RPMI8226 (cell line): ENCODE results near the gene FAM135A.

ENCODE experiments used
- DNase-seq: peaks from one replicate; pipeline ENCODE4 v3.0.0-alpha.2; 2015

The FAM135A gene

DNA sequence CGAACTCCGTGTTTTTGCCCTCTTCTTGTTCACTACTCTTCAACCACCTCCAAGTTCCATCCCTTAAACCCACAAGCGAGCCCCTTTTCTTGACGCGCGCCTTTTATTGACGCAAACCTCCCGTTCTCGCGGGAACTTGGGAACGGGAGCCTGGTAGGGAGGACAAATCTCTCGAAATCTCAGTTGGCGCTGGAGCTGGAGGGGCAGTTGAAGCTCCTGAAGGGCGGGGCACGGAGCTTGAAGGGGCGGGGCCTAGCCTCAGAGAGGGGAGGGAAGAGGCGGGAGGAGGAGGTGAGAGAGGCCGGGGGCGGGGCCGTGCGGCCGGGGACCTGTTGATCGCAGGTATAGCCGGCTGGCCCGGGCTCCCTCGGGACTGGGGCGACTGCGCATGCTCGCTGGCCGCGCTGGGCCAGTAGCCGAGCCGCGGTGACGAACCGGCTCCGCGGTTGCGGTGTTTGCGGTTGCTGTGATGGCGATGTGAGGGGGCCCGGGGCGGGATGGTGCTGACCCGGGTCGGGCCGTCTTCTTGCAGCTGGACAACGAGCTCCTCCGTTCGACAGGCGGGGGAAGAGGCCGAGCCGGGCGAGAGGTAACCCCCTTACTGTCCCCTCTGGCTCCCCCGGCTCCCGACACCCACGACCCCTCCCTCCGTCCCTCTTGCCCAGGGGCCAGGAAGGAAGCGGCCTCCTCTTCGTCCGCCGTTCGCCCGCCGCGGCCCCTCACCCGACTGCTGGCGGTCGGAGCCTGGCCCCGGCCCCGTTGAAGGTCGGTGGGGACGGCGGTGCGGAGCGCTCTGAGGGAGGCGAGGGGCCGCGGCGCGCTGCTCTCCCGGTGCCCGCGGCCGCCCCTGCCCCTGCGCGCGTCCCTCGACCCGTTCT lies at the start of gene FAM135A:
FAM135A (plus strand) TSS at position 395 of the 878 bp plus-strand sequence. CDS start 14,835 bp downstream, outside the sequence.
- DNase-seq: peak; percentile 100

DNA sequence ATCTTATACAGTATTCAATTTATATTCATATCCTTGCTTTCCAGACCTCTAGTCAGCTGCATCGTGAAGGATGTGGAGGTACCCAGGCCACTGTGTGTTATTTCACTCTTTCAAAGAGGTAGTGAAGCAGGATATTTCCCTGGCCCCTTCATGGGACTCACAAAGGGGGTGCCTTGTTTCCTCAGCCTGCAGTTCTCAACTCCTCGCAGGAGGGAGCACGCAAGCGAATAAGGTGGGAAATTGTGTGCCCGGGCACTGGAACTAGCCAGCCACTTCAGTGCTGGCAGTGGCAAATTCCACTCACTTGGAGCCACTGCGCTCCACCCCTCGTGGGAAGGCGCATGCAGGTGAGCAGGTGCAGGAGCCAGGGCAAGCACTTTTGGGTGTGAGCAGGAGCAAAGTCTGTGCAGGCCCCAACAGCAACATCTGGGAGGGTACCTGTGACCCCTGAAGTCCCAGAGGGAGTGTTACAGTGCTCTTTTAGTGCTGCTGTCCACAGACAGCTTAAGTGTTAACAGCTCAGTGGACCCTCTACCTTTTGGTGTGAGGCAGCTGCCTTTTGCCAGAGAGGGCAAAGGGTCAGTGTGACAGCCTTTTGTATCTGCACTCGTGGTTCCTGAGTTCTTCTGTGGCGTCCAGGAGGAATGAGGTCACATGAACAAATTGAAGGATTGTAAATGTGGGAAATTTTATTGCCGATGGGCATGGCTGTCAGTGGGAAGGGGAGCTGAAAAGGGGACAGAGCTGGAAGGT lies 49.4 kb upstream of the FAM135A start:
- DNase-seq: no peak

DNA sequence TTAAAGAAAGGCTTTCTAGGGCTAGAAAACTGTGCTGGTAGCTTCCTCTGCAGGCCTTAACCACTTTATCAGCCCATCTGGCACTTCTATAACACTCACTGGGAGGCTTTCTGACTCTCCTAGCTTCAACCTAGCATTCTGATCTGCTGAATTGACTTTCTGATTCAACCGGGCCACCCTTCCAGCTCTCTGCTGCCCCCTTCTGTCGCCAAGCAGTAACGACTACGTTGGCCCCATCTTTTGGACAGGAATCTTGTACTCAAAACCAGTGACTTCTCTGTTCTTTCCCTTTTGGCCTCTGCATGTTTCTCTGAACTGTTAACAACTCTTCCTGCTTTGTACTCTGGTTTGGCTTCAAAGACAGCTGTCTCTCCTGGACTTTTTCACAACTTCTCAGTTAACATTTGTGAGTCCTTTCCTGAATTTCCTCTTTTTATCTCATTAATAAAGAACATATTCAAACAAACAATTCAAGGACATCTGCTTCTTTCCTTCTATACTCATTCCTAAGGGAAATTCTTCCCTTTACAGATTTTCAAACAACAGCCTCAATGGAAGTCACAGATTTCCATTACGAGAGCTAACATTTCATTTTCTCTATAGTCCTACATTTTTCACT lies 43.9 kb upstream of the FAM135A start:
- peak; percentile 84 for DNase-seq

DNA sequence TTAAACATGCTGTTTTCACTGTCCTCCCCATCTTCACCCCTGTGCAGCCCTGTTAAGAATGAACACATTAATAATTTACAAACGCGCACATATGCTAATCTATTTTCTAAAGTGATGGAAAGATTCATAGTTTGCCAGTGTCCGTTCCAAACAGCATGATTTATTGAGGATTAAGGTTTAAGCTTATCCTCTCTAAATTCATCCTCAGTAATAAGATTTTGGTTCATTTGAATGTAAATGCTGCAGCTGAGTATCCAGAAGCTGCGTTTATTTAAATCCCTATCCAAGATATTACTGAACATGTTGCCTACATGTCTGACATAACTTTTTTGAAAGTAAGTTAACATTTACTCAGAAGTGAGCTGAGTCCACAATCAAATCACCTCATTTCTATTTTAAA lies 42.8 kb upstream of the FAM135A start:
- no peak for DNase-seq

DNA sequence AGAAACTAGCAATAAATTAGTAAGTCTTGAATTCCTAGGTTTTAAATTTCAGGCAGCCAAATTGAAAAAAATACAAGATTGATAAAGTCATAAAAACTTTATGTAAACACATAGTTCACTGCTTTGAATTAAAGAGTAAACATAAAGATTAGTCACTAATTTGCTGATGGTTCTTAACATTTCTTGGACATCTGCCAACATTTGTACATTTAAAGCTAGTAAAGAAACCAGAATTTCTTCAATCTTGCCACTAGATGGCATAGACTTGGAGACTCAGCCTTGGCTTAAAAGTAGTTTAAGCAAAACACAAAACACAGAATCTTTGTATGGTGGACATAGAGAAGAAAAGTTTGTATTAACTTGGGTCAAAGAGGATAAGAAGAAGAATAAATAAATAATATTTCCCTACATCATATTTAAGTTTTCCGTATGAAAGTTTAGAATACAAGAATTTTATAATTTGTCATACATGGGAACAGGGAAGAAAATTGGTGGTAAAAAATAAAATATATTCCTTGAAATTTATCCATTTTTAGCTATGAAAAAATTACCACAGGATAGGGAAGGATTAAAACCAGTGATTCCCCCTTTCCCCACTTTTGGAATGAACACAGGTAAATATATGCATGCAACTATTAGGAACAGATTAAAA lies 41.7 kb upstream of the FAM135A start:
- DNase-seq: peak; percentile 87

DNA sequence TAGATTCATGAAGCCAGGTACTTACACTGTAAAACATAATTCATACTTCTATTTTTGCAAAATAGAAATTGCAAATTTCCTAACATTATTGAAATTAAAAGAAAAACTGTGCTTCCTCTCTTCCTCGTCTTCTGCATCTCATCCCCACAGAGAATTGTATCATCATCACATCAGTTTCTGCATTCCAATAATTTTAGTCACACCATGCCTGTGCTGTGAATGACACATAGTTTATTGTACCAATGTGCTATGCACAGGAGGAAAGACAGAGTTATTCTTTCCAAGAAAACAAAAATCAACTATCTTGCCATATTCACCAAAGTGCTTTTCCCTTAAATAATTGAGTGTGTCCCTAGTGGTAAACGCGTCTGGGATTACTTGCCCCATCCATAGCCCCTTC lies 38.1 kb upstream of the FAM135A start:
- DNase-seq: no peak

DNA sequence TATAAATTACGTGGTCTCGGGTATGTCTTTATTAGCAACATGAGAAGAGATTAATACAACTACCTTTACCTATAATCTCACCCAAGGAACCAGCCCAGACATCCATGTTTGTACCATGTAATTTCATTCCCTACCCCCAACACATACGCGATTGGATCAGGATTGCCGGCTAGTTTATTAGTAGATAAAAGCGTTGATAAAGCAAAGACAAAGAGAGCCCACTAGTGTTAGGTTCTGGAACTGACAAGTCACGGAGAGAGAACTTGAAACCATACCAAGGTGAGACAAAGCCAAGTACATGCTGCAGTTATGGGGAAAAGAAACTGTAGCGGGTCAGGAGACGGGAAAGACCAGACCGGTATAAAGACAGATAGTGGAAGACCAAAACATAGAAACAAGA lies 37.4 kb upstream of the FAM135A start:
- peak; percentile 43 for DNase-seq

DNA sequence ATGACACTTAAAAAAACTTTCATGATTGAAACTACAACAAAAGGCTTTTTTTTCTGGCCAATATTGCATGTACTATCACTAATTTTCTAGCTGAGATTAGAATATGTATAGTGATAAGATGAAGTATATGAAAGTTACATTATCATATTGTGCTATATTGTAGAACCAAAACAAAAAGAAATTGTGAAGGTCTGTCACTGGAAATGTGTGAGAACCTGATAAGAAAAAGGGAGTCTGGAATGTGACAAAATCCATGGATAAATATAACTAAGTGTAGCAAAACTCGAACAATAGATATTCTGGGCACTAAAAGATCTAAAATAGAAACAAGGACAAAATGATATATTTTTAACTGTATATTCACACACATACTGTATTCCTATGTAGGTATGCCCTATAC lies 36.7 kb upstream of the FAM135A start:
- no peak for DNase-seq

DNA sequence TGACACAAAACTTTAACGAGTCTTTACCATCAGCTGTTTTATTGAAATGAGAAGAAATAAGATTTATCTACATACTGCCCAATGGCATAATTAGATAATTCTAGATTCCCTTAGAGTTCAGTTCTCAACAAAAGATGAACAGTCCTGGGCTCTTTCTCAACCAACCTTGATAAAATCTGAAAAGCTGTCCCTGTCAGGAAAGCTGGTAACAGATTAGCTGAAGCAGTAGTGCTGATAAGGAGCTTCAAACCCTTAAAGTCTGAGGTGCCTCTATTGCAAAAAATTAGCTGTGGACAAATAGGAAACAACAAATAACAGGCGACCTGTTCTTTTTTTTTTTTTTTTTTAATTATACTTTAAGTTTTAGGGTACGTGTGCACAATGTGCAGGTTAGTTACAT lies 35.9 kb upstream of the FAM135A start:
- DNase-seq: no peak

DNA sequence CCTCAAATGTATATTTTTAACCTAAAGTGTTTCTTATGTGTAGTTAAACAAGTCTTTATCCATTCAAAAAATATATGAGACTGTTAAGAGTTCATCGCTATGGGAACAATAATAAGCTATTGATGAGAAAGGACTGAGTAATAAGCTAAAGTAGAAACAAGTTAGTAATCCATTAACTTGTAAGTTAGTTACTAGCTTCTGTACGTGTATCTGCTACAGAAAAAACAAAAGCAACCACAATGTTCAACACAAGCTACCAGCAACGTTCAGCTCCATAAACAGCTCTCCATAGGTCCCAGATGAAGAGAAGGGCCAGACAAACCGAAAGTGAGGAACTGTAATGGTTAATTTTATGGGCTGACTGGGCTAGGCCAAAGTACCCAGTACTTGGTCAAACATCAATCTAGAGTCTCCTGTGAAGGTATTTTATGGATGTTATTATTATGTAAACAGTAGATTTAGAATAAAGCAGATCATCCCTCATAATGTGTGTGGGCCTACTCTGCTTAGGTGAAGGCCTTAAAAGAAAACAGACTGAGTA lies 33.8 kb upstream of the FAM135A start:
- no peak for DNase-seq

DNA sequence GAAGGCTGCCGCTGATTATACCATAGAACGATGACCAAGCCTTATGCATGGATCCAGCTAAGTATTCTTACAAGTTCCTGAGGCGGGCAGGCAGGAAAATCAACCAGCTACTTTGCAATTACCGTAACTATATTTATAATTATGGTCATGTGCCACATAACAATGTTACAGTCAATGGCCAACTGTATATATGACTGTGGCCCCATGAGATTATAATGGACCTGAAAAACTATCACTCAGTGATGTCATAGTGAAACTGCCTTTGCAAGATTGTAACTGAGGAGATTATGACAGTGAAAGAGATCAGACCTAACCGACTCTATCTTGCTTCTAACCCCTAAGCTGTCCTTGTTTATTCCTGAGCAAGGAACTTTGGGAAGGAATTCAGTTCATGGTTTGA lies 33.1 kb upstream of the FAM135A start:
- no peak for DNase-seq

DNA sequence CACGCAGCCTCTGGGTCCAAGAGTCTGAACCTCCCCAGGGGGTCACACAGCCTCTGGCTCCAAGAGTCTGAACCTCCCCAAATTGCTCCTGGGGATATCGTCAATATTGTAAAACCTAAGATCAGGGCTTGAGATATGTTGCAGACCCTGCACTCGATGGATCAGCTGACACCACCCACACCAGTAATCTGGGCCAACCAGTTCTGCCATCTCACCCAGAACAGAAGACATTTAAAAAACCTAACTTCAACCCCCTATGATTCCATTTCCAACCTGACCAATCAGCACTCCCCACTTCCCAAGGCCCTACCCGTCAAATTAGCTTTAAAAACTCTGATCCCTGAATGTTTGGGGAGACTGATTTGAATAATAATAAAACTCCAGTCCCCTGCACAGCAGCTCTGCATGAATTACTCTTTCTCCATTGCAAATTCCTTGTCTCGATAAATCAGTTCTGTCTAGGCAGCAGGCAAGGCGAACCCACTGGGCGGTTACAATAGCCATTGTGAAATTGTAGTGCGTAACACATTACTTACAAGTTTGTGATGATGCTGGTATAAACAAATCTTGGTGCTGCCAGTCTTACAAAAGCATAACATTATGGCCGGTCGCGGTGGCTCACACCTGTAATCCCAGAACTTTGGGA lies 32.4 kb upstream of the FAM135A start:
- DNase-seq: no peak

DNA sequence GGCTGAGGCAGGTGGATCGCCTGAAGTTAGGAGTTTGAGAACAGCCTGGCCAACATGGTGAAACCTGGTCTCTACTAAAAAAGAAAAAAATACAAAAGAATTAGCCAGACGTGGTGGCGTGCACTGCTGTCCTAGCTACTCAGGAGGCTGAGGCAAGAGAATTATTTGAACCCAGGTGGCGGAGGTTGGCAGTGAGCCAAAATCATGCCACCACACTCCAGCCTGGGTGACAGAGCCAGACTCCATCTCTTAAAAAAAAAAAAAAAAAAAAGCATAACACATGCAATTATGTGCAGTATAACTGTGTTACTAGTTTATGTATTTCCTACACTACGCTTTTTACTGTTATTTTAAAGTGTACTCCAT lies 31.9 kb upstream of the FAM135A start:
- DNase-seq: peak; percentile 28

DNA sequence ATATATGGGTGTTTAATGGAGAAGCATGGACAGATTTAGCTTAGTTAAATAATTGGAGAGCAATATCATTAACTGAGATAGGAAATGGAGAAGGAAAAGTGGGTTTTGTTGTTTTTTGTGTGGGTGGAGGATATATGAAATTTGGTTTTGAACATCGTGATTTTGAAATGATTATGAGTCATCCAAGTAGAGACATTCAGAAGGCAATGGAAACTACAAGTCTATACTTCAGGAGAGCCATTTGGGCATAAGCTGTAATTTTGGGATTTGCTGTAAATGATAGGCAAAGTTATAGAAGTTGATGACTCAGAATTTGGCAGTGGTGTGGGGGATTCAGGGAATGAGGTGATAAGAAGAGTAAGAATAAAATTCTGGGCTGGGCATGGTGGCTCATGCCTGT lies 27.4 kb upstream of the FAM135A start:
- no peak for DNase-seq

DNA sequence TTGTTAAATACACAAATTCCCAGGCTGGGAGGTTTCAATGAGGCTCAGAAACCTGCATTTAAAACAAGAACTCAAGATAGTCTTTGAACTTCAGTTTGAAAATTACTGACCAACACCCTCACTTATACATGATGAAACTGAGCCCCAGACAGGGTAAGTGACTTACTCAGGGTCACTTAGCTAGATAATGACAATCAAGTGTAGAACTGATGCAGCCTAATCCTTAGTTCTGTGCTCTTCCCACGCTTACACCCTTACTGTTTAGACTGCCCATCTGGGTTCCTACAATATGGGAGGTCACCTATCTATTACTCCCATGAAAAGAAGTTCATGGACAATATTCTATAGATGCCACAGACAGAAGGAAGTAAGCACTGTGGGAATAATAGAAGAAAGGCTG lies 24.5 kb upstream of the FAM135A start:
- no peak for DNase-seq

DNA sequence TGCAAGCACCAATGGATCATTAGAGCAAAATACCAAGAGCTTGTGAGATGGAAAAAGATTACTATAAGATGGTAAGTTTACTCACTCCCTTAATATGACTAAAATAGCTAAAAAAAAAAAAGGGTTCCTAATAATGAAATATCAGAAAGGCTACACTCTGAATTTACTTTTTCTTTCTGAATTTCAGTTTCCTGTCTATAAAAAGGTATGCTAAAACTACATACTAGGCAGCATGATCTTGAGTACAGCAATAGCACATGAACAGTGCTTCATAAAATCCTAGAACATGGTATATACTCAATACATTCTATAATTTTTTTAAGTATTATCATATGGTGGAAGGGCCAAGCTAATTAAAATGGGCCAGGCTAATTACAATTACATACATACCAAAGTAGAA lies 24.0 kb upstream of the FAM135A start:
- DNase-seq: no peak

DNA sequence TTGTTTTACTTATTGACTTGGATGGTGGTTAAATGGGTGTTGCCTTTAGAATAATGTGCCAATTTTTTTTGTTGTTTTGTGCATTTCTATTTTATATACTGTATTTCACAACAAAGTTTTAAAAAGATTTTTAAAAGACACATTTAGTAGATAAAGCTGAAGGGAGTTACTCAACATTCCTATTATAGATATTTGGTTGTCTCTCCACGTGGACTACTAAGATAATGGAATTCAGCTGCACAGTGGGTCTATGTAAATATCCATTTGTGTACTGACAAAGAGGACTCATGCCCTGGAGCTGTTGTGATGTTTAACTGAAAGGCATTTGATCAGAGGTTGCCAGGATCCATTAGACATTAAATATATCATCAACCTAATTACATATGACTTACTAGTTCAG lies 23.2 kb upstream of the FAM135A start:
- DNase-seq: no peak

DNA sequence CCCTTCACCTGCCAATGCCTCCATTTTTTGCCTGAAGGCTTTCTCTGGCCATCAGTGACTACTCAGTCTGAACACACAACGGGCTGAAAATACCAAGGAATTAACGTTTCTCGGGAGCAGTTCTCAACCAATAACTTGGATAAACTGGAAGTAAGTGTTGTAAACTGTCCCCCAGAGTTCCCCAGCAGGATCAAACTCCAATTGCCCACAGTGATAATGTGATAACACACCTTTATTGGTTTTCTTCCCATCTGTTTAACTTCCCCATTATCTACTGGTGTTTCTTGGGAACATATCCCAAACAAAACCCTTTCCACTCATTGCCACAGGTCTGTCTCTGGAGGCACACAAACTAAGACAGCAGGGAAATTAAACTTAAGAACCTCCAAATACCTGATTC lies 21.8 kb upstream of the FAM135A start:
- no peak for DNase-seq

DNA sequence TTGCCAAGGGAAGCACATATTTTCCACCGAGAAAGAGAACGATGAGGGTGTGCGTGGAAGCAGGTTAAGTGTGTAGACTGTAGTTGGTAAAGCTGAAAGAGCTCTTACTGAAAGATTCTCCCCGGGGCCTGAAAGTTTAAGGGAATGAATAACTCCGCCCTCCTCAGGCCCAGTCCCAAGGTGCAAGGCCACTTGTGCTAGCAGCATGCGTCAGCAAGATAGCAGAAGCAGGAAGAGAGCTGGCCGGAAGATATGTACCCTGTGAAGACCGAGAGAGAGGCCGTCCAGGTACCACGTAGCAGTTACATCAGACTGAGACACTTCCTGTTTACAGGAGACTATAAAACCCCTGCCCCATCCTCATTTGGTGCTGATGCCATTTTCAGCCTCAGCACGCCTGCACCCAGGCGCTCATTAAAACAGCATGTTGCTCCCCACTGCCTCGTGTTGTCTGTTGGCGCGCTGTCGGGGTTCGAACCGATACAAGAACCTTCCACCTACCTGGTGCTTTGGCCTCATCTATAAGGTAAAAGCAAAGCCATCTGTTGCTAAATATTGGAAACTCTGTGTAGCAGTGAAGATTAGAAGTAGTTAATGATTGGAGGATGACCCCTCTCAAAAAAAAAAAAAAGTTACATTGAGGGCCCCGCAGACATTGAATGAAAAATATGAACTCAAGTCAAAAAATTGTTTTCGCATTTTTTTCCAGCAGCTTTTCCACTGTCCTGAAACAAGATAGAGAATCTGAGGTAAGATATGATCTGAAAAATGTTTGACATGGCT lies 18.6 kb upstream of the FAM135A start:
- peak; percentile 52 for DNase-seq

DNA sequence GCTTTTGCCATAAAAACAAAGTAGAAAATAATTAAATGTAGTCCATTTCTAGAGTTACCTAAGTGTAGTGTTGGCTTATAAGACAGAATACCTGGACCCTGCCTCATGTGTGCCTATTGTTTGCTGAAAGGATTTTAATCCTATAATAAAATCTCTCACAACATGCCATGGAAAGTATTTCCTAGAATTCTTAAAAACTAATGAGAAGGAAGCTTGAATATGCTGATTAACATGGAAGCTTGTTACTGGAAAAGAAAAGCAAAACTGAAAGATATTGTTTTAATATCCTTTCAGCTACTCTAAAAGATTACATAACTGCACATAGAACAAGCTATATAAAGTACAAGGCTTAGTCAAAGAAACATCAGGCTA lies 18.0 kb upstream of the FAM135A start:
- DNase-seq: no peak

DNA sequence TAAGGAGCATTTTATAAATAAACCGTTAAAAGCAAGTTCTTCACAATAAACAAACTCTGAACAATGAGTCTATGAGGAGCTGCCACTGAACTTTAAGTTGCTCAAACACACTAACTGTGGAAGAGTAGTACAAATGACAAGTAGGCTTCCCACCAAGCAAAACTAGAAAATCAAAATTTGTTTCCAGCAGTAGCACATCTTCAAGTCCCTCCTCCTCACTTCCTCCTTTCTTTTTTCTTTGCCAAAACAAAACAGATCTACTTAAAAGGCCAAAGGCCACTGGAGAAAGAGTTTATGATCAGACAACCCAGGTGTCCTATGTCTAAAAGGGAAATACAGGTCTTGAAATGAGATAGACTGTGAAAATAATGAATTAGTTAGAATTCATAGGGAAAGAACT lies 17.1 kb upstream of the FAM135A start:
- DNase-seq: no peak
